Gastroesophageal sphincter (tissue), 4 donors: ENCODE results near the gene PPP1R3E. TPM values are rescaled to one million over a fixed set of nuclear protein-coding genes. Genes with fewer than 3 reads are reported as not detected.

Experiments used
- ATAC-seq: fragments of 150-250 bp; one replicate; pipeline ENCODE4 v1.9.1; 2016; ENCODE audit warnings: mild to moderate bottlenecking, moderate library complexity
- H3K27ac ChIP-seq, 4 donors: fragments of 200-600 bp; sonication (generic) in 3 of 4; 1 replicate in 3 of 4; 2 replicates in 1 of 4; pipeline ENCODE4 v1.5.1; 2016 to 2019
- H3K27me3 ChIP-seq: fragments of 200-600 bp; sonication (generic); one replicate; pipeline ENCODE4 v1.5.1; 2019
- H3K36me3 ChIP-seq, 2 donors: fragments of 200-600 bp; sonication (generic); one replicate each; pipeline ENCODE4 v1.5.1; 2019; ENCODE audit warnings: control low read depth in 1 of 2
- H3K4me1 ChIP-seq, 3 donors: fragments of 200-600 bp; sonication (generic); 1 replicate in 2 of 3; 2 replicates in 1 of 3; pipeline ENCODE4 v1.5.1; 2016 to 2019; ENCODE audit warnings: control low read depth in 2 of 3
- H3K4me3 ChIP-seq, 2 donors: fragments of 200-600 bp; sonication (generic); one replicate each; pipeline ENCODE4 v1.5.1; 2019; ENCODE audit warnings: mild to moderate bottlenecking in 1 of 2, moderate library complexity in 1 of 2
- H3K9me3 ChIP-seq, 3 donors: fragments of 200-600 bp; sonication (generic); one replicate each; pipeline ENCODE4 v1.5.1; 2017 to 2019; ENCODE audit warnings: control low read depth in 2 of 3
- EP300 ChIP-seq: sonication (generic); formaldehyde crosslinking; IDR thresholded peaks from one replicate; pipeline ENCODE4 v1.6.1; 2017; ENCODE audit warnings: antibody characterized with exemption, mild to moderate bottlenecking
- POLR2A ChIP-seq, 2 donors: fragments of 450-650 bp; IDR thresholded peaks; one replicate each; pipeline ENCODE4 v1.6.1; 2017; ENCODE audit warnings: antibody characterized with exemption in 2 of 2, mild to moderate bottlenecking in 2 of 2, moderate library complexity in 1 of 2
- POLR2AphosphoS5 ChIP-seq: sonication (generic); formaldehyde crosslinking; IDR thresholded peaks from one replicate; pipeline ENCODE4 v1.6.1; 2017; ENCODE audit warnings: antibody characterized with exemption
- WGBS, 2 donors: methylation state at CpG; one replicate each; pipeline ENCODE4 v1.1.5; 2018; ENCODE audit warnings: low coverage in 1 of 2; 5-methylcytosine and 5-hydroxymethylcytosine counted together
- total RNA-seq, 4 donors: library from RNA; depleted of rRNA; stranded (reverse); fragments of >200 nt; gene quantifications; one replicate each; pipeline ENCODE4 v1.1.0, GENCODE V29; 2016
- TF ChIP-seq, protein P1 (sequence below), 4 experiments: fragments of 200-600 bp in 2 of 4; fragments of 450-650 bp in 2 of 4; sonication (generic) in 1 of 4; IDR thresholded peaks; one replicate each; pipeline ENCODE4 v1.5.1; 2017 to 2019; ENCODE audit warnings: antibody characterized with exemption in 4 of 4, mild to moderate bottlenecking in 2 of 4, moderate library complexity in 2 of 4

PPP1R3E gene
- total RNA-seq, 4 donors from 2014 or later = 4.4 to 14.0 (median 7.2) TPM

DNA sequence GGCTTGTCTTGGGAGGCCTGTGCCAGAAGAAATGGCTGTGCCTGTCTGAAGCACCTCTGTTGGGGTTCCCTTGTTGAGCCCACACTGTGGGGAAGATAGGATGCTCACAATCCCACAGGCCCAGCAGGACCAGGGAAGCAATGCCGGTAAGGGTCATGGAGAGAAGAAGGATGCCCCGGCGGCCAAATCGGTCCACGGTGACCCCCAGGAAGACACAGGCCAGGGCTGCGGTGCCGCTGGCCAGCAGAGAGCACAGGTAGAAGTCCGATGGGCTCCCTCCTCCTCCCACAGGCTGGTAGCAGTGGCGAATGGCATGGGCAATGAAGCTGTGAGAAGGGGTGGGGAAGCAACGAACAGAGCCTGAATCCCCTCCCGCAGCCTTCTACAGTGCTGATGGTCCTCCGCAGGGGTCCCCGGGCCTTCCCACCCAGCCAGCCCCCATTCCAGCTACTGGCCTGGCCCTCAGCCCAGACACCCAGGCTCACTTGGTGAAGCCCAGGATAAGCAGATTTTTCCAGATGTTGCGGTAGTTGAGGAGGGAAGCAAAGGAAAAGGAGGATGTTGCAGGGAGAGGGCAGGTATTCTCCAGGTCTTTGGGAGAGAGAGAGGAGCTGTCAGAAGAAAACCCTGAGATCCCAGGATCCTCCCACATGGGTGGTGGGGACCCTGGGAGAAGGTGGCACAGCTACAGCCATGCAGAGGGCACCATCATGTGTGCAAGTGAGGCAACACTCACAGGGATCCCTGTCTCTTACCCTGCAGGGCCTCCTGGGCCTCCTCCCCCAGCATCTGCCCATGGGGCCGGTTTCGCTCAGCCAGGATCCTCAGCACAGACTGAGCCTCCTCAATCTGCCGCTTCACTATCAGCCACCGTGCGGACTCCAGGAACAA lies 45.0 kb upstream of the PPP1R3E start:
- Histone ChIP-seq H3K4me3 (no peak overlapping the region), H3K36me3 (peaks cover 0 to 21% of the 10 kb centered on the region in 2 donors), H3K9me3 (no peaks in the 10 kb centered on the region), H3K27me3 (no peaks in the 10 kb centered on the region), H3K4me1 (peaks cover 0 to 13% (median 6%) of the 10 kb centered on the region in 3 donors), H3K27ac (no peak overlapping the region)
- 89 to 92% methylated on average over 10 to 11 of the region's 19 CpGs for WGBS, 2 donors
- no peak for TF ChIP-seq EP300
- no peak for TF ChIP-seq POLR2A (IDR thresholded peaks at IDR 0.05)
- no peak for TF ChIP-seq POLR2AphosphoS5
- TF ChIP-seq, protein P1, sequence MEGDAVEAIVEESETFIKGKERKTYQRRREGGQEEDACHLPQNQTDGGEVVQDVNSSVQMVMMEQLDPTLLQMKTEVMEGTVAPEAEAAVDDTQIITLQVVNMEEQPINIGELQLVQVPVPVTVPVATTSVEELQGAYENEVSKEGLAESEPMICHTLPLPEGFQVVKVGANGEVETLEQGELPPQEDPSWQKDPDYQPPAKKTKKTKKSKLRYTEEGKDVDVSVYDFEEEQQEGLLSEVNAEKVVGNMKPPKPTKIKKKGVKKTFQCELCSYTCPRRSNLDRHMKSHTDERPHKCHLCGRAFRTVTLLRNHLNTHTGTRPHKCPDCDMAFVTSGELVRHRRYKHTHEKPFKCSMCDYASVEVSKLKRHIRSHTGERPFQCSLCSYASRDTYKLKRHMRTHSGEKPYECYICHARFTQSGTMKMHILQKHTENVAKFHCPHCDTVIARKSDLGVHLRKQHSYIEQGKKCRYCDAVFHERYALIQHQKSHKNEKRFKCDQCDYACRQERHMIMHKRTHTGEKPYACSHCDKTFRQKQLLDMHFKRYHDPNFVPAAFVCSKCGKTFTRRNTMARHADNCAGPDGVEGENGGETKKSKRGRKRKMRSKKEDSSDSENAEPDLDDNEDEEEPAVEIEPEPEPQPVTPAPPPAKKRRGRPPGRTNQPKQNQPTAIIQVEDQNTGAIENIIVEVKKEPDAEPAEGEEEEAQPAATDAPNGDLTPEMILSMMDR (IDR thresholded peaks at IDR 0.05) = no peak
- ATAC-seq = no peak

DNA sequence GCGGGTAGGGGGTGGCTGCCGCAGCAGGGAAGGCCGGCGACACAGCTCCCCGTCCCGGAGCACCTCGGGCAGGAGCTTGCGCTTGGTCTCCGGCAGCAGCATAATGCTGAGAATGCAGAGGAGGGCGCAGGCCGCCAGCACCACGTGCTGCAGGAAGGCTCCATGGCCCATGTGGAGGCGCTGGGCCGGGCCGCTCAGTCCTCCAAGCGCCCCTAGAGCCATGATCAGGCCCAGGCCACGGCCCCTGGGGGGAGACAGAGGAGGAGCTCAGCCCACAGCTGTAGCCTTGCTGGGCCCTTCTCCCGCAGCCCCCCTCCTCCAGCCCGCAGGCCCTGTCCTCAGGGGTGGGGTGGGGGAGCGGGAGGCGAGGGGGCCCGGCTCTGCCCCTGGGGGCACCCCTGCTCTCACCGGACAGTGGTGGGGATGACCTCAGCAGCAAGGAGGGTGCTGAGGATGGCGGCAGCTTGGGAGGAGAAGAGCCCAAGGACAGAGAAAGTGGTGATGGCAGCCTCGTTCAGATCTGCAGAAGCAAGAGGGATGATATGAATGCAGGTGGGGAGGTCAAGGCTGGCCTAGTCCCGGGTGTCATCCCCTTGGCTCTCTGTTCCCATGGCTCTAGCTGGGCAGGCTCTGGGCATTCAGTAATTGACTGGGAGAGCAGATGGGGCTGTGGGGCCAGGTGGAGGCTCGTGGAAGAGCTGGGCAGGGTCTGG lies 44.2 kb upstream of the PPP1R3E start:
- H3K9me3 ChIP-seq = no peaks in the 10 kb centered on the region
- H3K4me3 ChIP-seq = no peak overlapping the region
- H3K36me3 ChIP-seq = peaks cover 0 to 21% of the 10 kb centered on the region in 2 donors
- no peak for ATAC-seq
- no peak for TF ChIP-seq EP300
- no peak for TF ChIP-seq POLR2A (IDR thresholded peaks at IDR 0.05)
- no peak for TF ChIP-seq POLR2AphosphoS5
- TF ChIP-seq, protein P1 (IDR thresholded peaks at IDR 0.05) = no peak
- H3K27me3 ChIP-seq = no peaks in the 10 kb centered on the region
- peaks cover 0 to 6% (median 3%) of the 10 kb centered on the region in 3 donors for H3K4me1 ChIP-seq
- 79% methylated on average over 7 of the region's 27 CpGs; no CpG with 5 or more reads in 1 of the 2 donors for WGBS, 2 donors
- H3K27ac ChIP-seq = no peak overlapping the region

DNA sequence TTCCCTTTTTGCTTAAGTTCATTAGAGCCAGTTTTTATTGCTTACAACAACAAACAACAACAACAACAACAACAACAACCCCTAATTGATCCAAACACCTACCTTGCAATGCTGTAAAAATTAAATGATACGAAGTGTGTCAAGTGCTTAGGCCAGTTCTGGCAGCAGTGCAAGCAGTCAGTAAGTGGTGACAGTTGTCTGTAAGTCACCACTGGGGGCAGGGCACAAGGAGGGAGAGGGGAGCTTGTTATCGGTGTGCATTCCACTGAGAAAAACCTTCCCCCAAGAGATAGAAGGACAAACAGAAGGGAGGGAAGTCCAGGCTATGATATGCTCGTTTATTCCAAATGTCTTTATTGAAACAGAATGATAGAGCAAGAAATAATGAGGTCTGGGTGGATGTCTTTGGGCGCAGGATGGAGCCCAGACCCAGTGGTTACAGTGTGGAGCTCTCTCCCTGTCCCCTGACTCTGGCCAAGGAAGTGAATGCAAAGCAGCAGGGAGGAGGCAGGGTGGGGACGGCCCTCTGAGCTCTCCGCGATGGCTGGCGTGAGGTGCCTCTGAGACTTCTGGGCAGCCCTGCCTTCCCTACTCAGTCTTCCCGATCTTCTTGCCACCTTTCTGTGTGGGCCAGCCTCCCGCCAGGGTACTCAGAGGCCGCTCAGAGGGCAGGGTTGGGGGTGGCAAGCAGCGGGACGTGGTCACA lies 43.5 kb upstream of the PPP1R3E start:
- Histone ChIP-seq H3K36me3 (peaks cover 0 to 21% of the 10 kb centered on the region in 2 donors), H3K27ac (no peak overlapping the region), H3K9me3 (no peaks in the 10 kb centered on the region), H3K4me1 (no peaks in the 10 kb centered on the region), H3K27me3 (no peaks in the 10 kb centered on the region), H3K4me3 (no peak overlapping the region)
- TF ChIP-seq POLR2AphosphoS5 (no peak), EP300 (no peak), POLR2A (IDR thresholded peaks at IDR 0.05) (no peak)
- TF ChIP-seq, protein P1 (IDR thresholded peaks at IDR 0.05) = no peak
- WGBS, 2 donors = 64 to 75% methylated on average over 4 to 7 of the region's 13 CpGs
- ATAC-seq = no peak

DNA sequence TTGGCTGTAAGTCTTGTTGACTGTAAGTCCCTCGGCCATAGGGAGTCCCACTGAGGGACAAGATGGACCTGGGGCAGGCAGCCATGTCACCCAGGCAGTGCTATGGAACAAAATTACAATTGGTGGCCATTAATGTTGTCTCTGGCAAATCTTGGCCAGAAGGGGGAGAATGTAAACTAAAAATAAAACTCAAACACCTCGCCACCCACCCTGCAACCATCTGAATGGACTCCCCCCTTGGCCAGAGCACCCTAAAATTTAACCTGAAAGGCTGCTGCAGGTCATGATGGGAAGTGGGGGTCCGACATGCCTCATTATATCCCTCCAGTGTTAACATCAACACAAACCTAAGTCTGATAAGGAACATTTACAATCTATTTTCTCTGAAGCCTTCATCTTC lies 41.8 kb upstream of the PPP1R3E start:
- Histone ChIP-seq H3K4me1 (no peaks in the 10 kb centered on the region), H3K27me3 (no peaks in the 10 kb centered on the region), H3K9me3 (no peaks in the 10 kb centered on the region), H3K36me3 (peaks cover 0 to 21% of the 10 kb centered on the region in 2 donors), H3K27ac (no peak overlapping the region), H3K4me3 (no peak overlapping the region)
- TF ChIP-seq, protein P1 (IDR thresholded peaks at IDR 0.05) = no peak
- TF ChIP-seq POLR2A (IDR thresholded peaks at IDR 0.05) (no peak), EP300 (no peak), POLR2AphosphoS5 (no peak)
- 43 to 82% methylated on average over 1 to 3 of the region's 3 CpGs for WGBS, 2 donors
- ATAC-seq = no peak
